GM12878 (cell line): ENCODE data around the gene SPATA24. TPM values are rescaled to one million over a fixed set of nuclear protein-coding genes. Genes with fewer than 3 reads are reported as not detected.

ENCODE experiments used
- ATAC-seq: fragments of 200-7000 bp; cut with Tn5 transposase; 3 replicates; pipeline ENCODE4 v1.9.1; 2020; ENCODE audit warnings: mild to moderate bottlenecking, moderate library complexity
- BruUV-seq: library from RNA; stranded (reverse); fragments of 400-500 nt; replicated peaks from 2 replicates; lab custom pipeline; 2021; lab: Mats Ljungman, UMichigan
- CTCF ChIA-PET: fragments of 300-600 bp; sonication (Branson Sonifier 250); formaldehyde crosslinking; extraction: SDS; loops from one replicate; lab custom pipeline; 2021; ENCODE audit warnings: inconsistent platforms; lab: Yijun Ruan, JAX
- POLR2A ChIA-PET: fragments of 350-600 bp; formaldehyde crosslinking; extraction: SDS; loops from one replicate; lab custom pipeline; 2021; ENCODE audit warnings: inconsistent platforms; lab: Charles Lee
- RAD21 ChIA-PET: fragments of 300-600 bp; sonication (Branson Sonifier 250); formaldehyde crosslinking; loops from one replicate; lab custom pipeline; 2023; ENCODE audit warnings: antibody characterized with exemption; ENCODE audit not compliant: unreplicated experiment; lab: Charles Lee
- SMC1A ChIA-PET: fragments of 300-600 bp; sonication (Branson Sonifier 250); formaldehyde crosslinking; loops from one replicate; lab custom pipeline; 2023; ENCODE audit not compliant: unreplicated experiment, uncharacterized antibody; lab: Charles Lee
- DNase-seq: peaks from one replicate; pipeline ENCODE4 v3.0.0-alpha.2; 2011; ENCODE audit warnings: low read depth, low spot score
- FAIRE-seq: peaks from 3 replicates; lab custom pipeline; 2011; peaks lifted over from hg19 to GRCh38; lab: Jason Lieb, UNC
- H2AFZ ChIP-seq: 2 replicates; pipeline ENCODE4 v1.6.0; 2011; ENCODE audit warnings: low read depth, low read length, control low read depth; ENCODE audit not compliant: control insufficient read depth
- H3K27ac ChIP-seq: 2 replicates; pipeline ENCODE4 v1.5.1; 2011; ENCODE audit warnings: control low read depth; ENCODE audit not compliant: control insufficient read depth, insufficient read depth
- H3K27me3 ChIP-seq, 2 experiments: replicated peaks in 1 of 2; 2 replicates each; pipeline versions ENCODE4 v1.6.0 to v1.6.1; 2011; ENCODE audit warnings: low read length in 1 of 2; ENCODE audit not compliant: control insufficient read depth in 2 of 2, insufficient read depth in 2 of 2
- H3K36me3 ChIP-seq, 2 experiments: 2 replicates each; pipeline ENCODE4 v1.5.1; 2011; ENCODE audit warnings: low read length in 1 of 2; ENCODE audit not compliant: control insufficient read depth in 2 of 2, insufficient read depth in 2 of 2
- H3K4me1 ChIP-seq: 2 replicates; pipeline ENCODE4 v1.6.1; 2011; ENCODE audit warnings: mild to moderate bottlenecking, low read length, moderate library complexity, mixed read lengths; ENCODE audit not compliant: control insufficient read depth, insufficient read depth
- H3K4me2 ChIP-seq: 2 replicates; pipeline ENCODE4 v1.6.0; 2011; ENCODE audit warnings: control low read depth; ENCODE audit not compliant: control insufficient read depth, insufficient read depth
- H3K4me3 ChIP-seq: fragments of 200-600 bp; sonication (generic); 2 replicates; pipeline ENCODE4 v1.5.1; 2016
- H3K79me2 ChIP-seq: 2 replicates; pipeline ENCODE4 v1.6.0; 2011; ENCODE audit warnings: low read length; ENCODE audit not compliant: control insufficient read depth, insufficient read depth
- H3K9ac ChIP-seq: 2 replicates; pipeline ENCODE4 v1.8.0; 2011; ENCODE audit warnings: low read length, control low read depth, mixed read lengths; ENCODE audit not compliant: control insufficient read depth, insufficient read depth
- H3K9me3 ChIP-seq: replicated peaks from 3 replicates; pipeline ENCODE4 v1.5.1; 2011; ENCODE audit warnings: mild to moderate bottlenecking, low read length; ENCODE audit not compliant: control insufficient read depth, insufficient read depth
- H4K20me1 ChIP-seq: 2 replicates; pipeline ENCODE4 v1.6.0; 2011; ENCODE audit not compliant: control insufficient read depth, insufficient read depth
- BRCA1 ChIP-seq: IDR thresholded peaks from 2 replicates; pipeline ENCODE4 v1.6.1; 2011; ENCODE audit warnings: low read depth, low read length, improper control_type of control experiment
- CHD2 ChIP-seq: IDR thresholded peaks from 2 replicates; pipeline ENCODE4 v1.6.1; 2011; ENCODE audit warnings: low read depth, low read length, improper control_type of control experiment, borderline replicate concordance
- EGR1 ChIP-seq, 2 experiments: IDR thresholded peaks; 1 replicate in 1 of 2; 2 replicates in 1 of 2; pipeline ENCODE4 v1.6.1; 2011 to 2012; ENCODE audit warnings: low read depth in 2 of 2, low read length in 2 of 2, borderline replicate concordance in 1 of 2, mild to moderate bottlenecking in 1 of 2, moderate library complexity in 1 of 2
- ETV6 ChIP-seq, 2 experiments: fragments of 450-650 bp in 1 of 2; IDR thresholded peaks in 1 of 2; conservative IDR thresholded peaks in 1 of 2; 2 replicates each; pipeline ENCODE4 v1.6.1; 2014; ENCODE audit warnings: antibody characterized with exemption in 1 of 2, borderline replicate concordance in 1 of 2, low read depth in 1 of 2, mild to moderate bottlenecking in 1 of 2, moderate library complexity in 1 of 2
- GATAD2B ChIP-seq: fragments of 450-650 bp; conservative IDR thresholded peaks from 2 replicates; pipeline ENCODE4 v1.6.1; 2017; ENCODE audit warnings: low read depth, mild to moderate bottlenecking, moderate library complexity
- HDGF ChIP-seq: fragments of 450-650 bp; IDR thresholded peaks from 2 replicates; pipeline ENCODE4 v1.6.1; 2016; ENCODE audit warnings: antibody characterized with exemption
- IKZF1 ChIP-seq: fragments of 450-650 bp; conservative IDR thresholded peaks from 2 replicates; pipeline ENCODE4 v1.6.1; 2017; ENCODE audit warnings: antibody characterized with exemption, mild to moderate bottlenecking
- KLF5 ChIP-seq: fragments of 450-650 bp; IDR thresholded peaks from 2 replicates; pipeline ENCODE4 v1.6.1; 2014; ENCODE audit warnings: mild to moderate bottlenecking; ENCODE audit not compliant: partially characterized antibody
- LARP7 ChIP-seq: fragments of 450-650 bp; IDR thresholded peaks from 2 replicates; pipeline ENCODE4 v1.6.1; 2017; ENCODE audit warnings: mild to moderate bottlenecking
- MYC ChIP-seq: IDR thresholded peaks from 2 replicates; pipeline ENCODE4 v1.6.1; 2011; ENCODE audit warnings: mild to moderate bottlenecking, low read length, moderate library complexity, inconsistent platforms; ENCODE audit not compliant: insufficient read depth, insufficient replicate concordance, insufficient read length, severe bottlenecking
- NFIC ChIP-seq: IDR thresholded peaks from 2 replicates; pipeline ENCODE4 v1.6.1; 2012; ENCODE audit warnings: low read depth, mild to moderate bottlenecking, inconsistent platforms, low read length, moderate library complexity
- NFYA ChIP-seq: IDR thresholded peaks from 2 replicates; pipeline ENCODE4 v1.6.1; 2011; ENCODE audit warnings: low read depth, mild to moderate bottlenecking, low read length, improper control_type of control experiment, borderline replicate concordance
- NR2F1 ChIP-seq: fragments of 450-650 bp; conservative IDR thresholded peaks from 2 replicates; pipeline ENCODE4 v1.6.1; 2017; ENCODE audit warnings: mild to moderate bottlenecking
- RAD51 ChIP-seq: fragments of 450-650 bp; IDR thresholded peaks from 2 replicates; pipeline ENCODE4 v1.6.1; 2016; ENCODE audit warnings: moderate library complexity, mild to moderate bottlenecking, inconsistent platforms
- RCOR1 ChIP-seq: conservative IDR thresholded peaks from 2 replicates; pipeline ENCODE4 v1.6.1; 2012; ENCODE audit warnings: low read depth, low read length, improper control_type of control experiment
- YBX1 ChIP-seq: fragments of 450-650 bp; IDR thresholded peaks from 2 replicates; pipeline ENCODE4 v1.6.1; 2016; ENCODE audit warnings: antibody characterized with exemption
- ZBTB11 ChIP-seq: fragments of 450-650 bp; formaldehyde crosslinking; IDR thresholded peaks from 2 replicates; pipeline ENCODE4 v1.5.0; 2022; ENCODE audit warnings: mild to moderate bottlenecking, missing genetic modification characterization
- ZSCAN29 ChIP-seq: fragments of 450-650 bp; IDR thresholded peaks from 2 replicates; pipeline ENCODE4 v1.6.1; 2017; ENCODE audit warnings: mild to moderate bottlenecking, moderate library complexity
- WGBS: methylation state at CpG from one replicate; pipeline ENCODE4 v1.1.6; 2016; ENCODE audit warnings: low lambda C conversion rate; ENCODE audit not compliant: insufficient replicate concordance, insufficient coverage; ENCODE audit errors: missing lambda C conversion rate; 5-methylcytosine and 5-hydroxymethylcytosine counted together
- in situ Hi-C: fragments of 300-500 bp; cut with MboI; formaldehyde crosslinking; loops from 9 replicates; pipeline ENCODE4 v1.14.3; 2018; ENCODE audit warnings: mixed read lengths
- intact Hi-C: fragments of 100-400 bp; cut with micrococcal nuclease; formaldehyde crosslinking; loops from one replicate; pipeline ENCODE4 v1.14.2; 2022; ENCODE audit not compliant: unreplicated experiment
- polyA plus RNA-seq, 11 experiments: library from polyadenylated mRNA; depleted of rRNA in 4 of 11; unstranded in 6 of 11; stranded (reverse) in 5 of 11; fragments of >200 nt; fragmentation: Nextera tagmentation in 4 of 11; fragmentation: Illumina TruSeq in 1 of 11; extraction: Ambion mirVana in 4 of 11; extraction: Trizol in 1 of 11; gene quantifications; 1 replicate in 1 of 11; 2 replicates in 10 of 11; pipeline versions ENCODE4 v1.2.1 to v1.2.3, GENCODE V29; 2011 to 2016; ENCODE audit warnings: inconsistent platforms in 2 of 11, missing spikeins in 2 of 11, low read depth in 1 of 11
- total RNA-seq, 4 experiments: library from RNA; depleted of rRNA in 3 of 4; stranded (reverse); fragments of >200 nt in 3 of 4; fragmentation: Illumina TruSeq in 1 of 4; extraction: Trizol in 1 of 4; gene quantifications; 2 replicates each; pipeline versions ENCODE4 v1.2.1 to v1.2.3, GENCODE V29; 2013 to 2021
- TF ChIP-seq, protein P1 (sequence below): fragments of 450-650 bp; conservative IDR thresholded peaks from 2 replicates; pipeline ENCODE4 v1.6.1; 2017; ENCODE audit warnings: mild to moderate bottlenecking, moderate library complexity

The SPATA24 gene
- total and polyA plus RNA-seq, 10 of the 15 experiments (the other 5 are each of a cell fraction or from before 2014, with no cell fraction given), result 4.1 to 9.8 (median 7.3) TPM

GRCh38 chr5:139392324-139392677 lies 11.6 kb downstream of the SPATA24 start:
- ATAC-seq, result peak; percentile 27; the same call in 2 of the 3 replicates
- ChIA-PET CTCF (interaction anchor here (1.0 to 4.4 kb wide), 9 partner anchors 11 to 141 kb away, joined by 3 to 35 read pairs (median 8); partner anchors contain the start of genes PAIP2 and SPATA24), SMC1A (interaction anchor here (0.8 to 3.0 kb wide), 6 partner anchors 9 to 140 kb away, joined by 3 to 26 read pairs (median 8); partner anchors contain the start of gene PAIP2), POLR2A (interaction anchor here (0.9 to 6.8 kb wide), 9 partner anchors 9 to 169 kb away, joined by 3 to 74 read pairs (median 7); partner anchors contain the start of genes MATR3, PAIP2, SPATA24 and UBE2D2), RAD21 (interaction anchor here (1.0 to 5.8 kb wide), 10 partner anchors 11 to 567 kb away, joined by 3 to 42 read pairs (median 8); partner anchors contain the start of genes MATR3, PAIP2 and SPATA24)
- Histone ChIP-seq H3K9ac (peak overlapping the region; percentile 97), H3K36me3 (peaks cover 0 to 7% of the 10 kb centered on the region in 2 experiments; a peak in 2 of 4 replicates), H3K9me3 (no peaks in the 10 kb centered on the region), H3K27ac (peak overlapping the region; percentile 90), H3K4me1 (peaks cover 54% of the 10 kb centered on the region), H3K79me2 (peaks cover 84% of the 10 kb centered on the region), H3K4me2 (peak overlapping the region; percentile 73), H4K20me1 (no peaks in the 10 kb centered on the region), H3K27me3 (no peaks in the 10 kb centered on the region), H2AFZ (peak overlapping the region; percentile 86), H3K4me3 (peak overlapping the region; percentile 87)
- no peak for DNase-seq
- no peak for FAIRE-seq
- no TSS peak for BruUV-seq
- under 1% methylated on average over 36 of the region's 36 CpGs for WGBS
- intact Hi-C loops (loop anchor here (2.0 to 5.0 kb wide), 4 partner anchors 52 to 140 kb away; partner anchors contain the start of genes MATR3 and PAIP2), in situ Hi-C loops (no loop called here)
- TF ChIP-seq HDGF (no peak), LARP7 (peak; percentile 89; the same call in 1 of the 2 replicates), RAD51 (no peak), EGR1 (IDR thresholded peaks at IDR 0.05; ENCODE audit: borderline replicate concordance in 1 of 2, low read depth in 2 of 2, low read length in 2 of 2) (no peak), BRCA1 (no peak), KLF5 (peak; percentile 63), NR2F1 (peak; percentile 75), GATAD2B (peak; percentile 73; the same call in 1 of the 2 replicates), CHD2 (no peak), YBX1 (no peak), IKZF1 (no peak), ZSCAN29 (no peak), MYC (no peak), ETV6 (conservative IDR thresholded peaks at IDR 0.05 in 1 of 2, IDR thresholded peaks at IDR 0.05 in 1 of 2; ENCODE audit: borderline replicate concordance in 1 of 2, low read depth in 1 of 2) (no peak), NFYA (no peak), NFIC (no peak), ZBTB11 (CRISPR knock-in tag) (no peak), RCOR1 (no peak)
- TF ChIP-seq, protein P1, sequence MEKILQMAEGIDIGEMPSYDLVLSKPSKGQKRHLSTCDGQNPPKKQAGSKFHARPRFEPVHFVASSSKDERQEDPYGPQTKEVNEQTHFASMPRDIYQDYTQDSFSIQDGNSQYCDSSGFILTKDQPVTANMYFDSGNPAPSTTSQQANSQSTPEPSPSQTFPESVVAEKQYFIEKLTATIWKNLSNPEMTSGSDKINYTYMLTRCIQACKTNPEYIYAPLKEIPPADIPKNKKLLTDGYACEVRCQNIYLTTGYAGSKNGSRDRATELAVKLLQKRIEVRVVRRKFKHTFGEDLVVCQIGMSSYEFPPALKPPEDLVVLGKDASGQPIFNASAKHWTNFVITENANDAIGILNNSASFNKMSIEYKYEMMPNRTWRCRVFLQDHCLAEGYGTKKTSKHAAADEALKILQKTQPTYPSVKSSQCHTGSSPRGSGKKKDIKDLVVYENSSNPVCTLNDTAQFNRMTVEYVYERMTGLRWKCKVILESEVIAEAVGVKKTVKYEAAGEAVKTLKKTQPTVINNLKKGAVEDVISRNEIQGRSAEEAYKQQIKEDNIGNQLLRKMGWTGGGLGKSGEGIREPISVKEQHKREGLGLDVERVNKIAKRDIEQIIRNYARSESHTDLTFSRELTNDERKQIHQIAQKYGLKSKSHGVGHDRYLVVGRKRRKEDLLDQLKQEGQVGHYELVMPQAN, result peak; percentile 28; the same call in 1 of the 2 replicates
